NB4 (cell line): ENCODE results near the gene SERTM1.

Source experiments
- POLR2A ChIP-seq: IDR thresholded peaks from 2 replicates; pipeline ENCODE4 v1.6.1; 2011; ENCODE audit warnings: mild to moderate bottlenecking; ENCODE audit not compliant: insufficient read length; ENCODE audit errors: extremely low read depth
- TF ChIP-seq, protein P1 (sequence below): IDR thresholded peaks from one replicate; pipeline ENCODE4 v1.5.1; 2012; ENCODE audit warnings: low read depth, low read length
- TF ChIP-seq, protein P2 (sequence below): IDR thresholded peaks from 2 replicates; pipeline ENCODE4 v1.6.1; 2011; ENCODE audit warnings: low read depth, low read length

GRCh38 chr13:36666477-36667229 lies 7.2 kb upstream of the SERTM1 start:
- TF ChIP-seq, protein P1, sequence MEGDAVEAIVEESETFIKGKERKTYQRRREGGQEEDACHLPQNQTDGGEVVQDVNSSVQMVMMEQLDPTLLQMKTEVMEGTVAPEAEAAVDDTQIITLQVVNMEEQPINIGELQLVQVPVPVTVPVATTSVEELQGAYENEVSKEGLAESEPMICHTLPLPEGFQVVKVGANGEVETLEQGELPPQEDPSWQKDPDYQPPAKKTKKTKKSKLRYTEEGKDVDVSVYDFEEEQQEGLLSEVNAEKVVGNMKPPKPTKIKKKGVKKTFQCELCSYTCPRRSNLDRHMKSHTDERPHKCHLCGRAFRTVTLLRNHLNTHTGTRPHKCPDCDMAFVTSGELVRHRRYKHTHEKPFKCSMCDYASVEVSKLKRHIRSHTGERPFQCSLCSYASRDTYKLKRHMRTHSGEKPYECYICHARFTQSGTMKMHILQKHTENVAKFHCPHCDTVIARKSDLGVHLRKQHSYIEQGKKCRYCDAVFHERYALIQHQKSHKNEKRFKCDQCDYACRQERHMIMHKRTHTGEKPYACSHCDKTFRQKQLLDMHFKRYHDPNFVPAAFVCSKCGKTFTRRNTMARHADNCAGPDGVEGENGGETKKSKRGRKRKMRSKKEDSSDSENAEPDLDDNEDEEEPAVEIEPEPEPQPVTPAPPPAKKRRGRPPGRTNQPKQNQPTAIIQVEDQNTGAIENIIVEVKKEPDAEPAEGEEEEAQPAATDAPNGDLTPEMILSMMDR = no peak
- no peak for TF ChIP-seq POLR2A
- TF ChIP-seq, protein P2, sequence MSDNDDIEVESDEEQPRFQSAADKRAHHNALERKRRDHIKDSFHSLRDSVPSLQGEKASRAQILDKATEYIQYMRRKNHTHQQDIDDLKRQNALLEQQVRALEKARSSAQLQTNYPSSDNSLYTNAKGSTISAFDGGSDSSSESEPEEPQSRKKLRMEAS = no peak
